Limb (tissue), 2 donors: ENCODE data around the gene ZFAND3.

Experiments used
- DNase-seq, 2 donors: peaks; one replicate each; pipeline ENCODE4 v3.0.0-alpha.2; 2016; ENCODE audit errors: extremely low spot score in 2 of 2

Gene ZFAND3

DNA sequence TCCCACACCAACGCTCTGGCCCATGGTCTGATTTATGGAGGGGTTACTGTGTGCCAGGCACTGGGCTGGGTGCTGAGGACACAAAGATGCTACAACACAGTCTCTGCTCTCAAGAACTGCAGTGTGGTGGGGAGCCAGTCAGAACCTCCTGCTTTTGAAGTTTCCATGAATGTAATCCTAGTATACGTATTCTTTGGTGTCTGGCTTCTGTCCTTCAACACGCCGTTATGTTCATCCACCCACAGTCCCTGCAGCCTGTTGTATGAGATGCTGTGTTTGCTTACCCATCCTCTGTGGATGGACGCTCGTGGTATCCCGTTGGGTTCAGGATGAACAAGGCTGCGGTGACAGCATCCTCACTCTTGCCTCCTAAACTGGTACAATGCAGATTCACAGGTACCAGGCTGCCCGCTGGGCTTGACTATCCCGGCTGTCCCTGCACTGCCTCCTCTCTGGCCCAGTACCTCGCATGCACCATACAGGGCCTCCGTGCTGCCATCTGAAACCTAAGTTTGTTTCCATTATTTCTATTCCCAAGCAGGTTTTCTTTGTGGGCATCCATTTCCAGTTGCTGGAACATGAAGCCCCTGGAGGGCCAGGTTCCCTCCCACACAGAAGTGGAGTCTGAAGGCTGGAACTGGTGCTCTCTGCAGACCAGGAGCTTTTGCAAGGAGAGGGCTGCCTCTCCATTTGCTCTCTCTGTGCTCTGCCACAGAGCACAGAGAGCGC is 364.5 kb downstream of the ZFAND3 start:
- DNase-seq: peak in 1 of 2 donors; percentile 19

DNA sequence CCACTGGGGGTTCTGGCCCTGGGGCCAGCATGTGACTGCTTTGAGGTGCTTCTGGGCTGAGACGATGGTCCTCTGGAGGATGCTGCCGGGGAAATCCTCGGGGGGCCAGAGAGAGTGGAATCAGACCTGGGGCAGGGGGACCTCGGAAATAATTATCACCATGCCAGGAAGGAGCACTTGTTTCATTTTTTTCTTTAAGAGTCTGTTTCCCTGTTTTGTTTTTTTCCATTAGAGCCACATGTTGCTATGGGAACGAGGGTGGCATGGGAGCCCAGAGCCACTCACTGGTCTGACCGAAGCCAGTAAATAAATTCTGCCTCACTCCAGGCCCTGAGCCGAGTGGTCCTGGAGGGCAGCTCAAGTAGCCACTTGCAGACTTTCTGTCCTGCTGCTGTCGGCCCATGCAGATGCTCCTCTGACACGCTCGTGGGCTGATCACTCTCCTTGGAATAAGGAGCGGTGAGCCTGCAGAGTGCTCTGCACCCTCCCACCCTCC is 365.1 kb downstream of the ZFAND3 start:
- peak in 1 of 2 donors; percentile 22 for DNase-seq

DNA sequence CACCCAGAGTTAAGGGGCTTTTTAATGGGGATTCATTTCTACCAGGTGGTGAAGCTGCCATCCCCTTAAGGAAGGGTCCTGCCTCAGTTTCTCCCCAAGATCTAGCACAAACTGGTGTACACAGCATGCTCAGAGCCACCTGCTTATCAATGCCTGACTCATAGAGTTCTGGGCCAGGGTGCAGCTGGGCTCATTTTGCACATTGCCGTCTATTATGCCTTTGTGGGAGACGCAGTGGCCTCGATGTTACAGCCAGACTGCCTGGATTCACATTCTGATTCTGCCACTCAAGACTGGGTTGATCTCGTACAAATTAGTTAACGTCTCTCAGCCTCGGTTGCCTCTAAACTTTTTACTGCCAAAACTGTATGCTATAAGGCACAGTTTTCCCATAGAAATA is 365.7 kb downstream of the ZFAND3 start:
- peak in 1 of 2 donors; percentile 7 for DNase-seq

DNA sequence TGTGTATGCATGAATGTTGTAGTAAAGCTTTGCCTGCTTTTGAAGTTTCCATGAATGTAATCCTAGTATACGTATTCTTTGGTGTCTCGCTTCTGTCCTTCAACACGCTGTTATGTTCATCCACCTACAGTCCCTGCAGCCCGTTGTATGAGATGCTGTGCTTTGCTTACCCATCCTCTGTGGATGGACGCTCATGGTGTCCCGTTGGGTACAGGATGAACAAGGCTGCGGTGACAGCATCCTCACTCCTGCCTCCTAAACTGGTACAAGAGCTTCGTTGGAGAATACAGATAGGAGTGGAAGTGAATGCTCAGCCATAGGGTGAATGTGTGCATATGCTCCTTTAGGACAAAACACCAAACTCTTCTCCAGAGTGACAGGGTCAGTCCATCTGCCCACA is 366.2 kb downstream of the ZFAND3 start:
- peak in 1 of 2 donors; percentile 9 for DNase-seq

DNA sequence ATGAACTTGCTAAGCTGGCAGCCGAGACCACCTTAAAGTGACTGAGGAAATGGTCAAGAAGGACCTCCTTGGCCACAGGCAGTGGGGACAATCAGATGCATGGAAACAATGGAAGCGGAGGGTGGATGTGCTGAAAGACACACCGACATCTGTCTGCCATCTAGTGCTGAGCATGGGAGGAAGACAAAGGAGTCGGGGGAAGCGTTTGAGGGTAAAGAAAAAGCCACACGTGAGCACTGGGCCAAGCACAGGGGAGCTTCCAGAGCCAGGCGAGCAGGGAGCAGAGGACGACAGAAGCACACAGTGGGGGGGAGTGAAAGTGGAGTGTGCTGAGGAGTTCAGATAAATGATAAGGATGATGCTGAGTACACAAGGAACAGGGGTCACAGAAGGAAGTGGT is 367.8 kb downstream of the ZFAND3 start:
- peak in 1 of 2 donors; percentile 35 for DNase-seq

DNA sequence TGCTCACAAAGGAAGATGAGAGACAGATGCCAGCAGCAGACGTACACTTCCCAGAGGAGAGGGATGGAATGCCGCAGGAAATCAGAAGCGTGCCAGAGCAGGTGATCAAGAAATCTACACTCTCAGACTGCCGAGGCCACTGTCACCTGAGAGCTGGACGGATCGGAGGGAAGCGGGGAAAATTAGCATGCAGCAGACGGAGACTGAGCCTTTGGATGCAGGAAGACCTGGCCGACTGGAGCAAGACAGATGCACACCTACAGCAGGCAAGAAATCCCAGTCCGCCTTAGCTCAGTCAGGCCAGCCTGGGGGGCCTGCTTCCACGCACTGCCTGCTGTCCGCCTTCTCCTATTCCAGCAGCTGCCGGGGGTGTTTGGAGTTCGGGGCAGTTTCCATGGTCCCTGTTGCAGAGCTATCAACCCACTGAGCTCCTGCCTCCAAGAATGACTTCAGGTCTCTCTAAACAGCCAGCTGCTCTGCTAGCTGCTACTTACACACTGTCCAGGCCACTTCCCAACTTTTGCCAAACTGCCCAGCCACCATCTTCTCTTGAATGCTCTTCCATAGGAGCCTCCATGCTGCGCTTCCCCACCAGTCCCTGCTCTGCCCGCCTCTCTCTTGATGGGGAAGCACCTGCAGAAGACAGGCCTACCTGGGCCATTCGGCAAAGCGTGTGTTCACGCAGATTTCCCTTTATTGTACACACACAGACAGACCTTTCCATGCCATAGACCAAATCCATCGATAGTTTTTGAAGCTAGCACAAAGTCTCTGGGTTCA is 368.5 kb downstream of the ZFAND3 start:
- DNase-seq: peak in 1 of 2 donors; percentile 38

DNA sequence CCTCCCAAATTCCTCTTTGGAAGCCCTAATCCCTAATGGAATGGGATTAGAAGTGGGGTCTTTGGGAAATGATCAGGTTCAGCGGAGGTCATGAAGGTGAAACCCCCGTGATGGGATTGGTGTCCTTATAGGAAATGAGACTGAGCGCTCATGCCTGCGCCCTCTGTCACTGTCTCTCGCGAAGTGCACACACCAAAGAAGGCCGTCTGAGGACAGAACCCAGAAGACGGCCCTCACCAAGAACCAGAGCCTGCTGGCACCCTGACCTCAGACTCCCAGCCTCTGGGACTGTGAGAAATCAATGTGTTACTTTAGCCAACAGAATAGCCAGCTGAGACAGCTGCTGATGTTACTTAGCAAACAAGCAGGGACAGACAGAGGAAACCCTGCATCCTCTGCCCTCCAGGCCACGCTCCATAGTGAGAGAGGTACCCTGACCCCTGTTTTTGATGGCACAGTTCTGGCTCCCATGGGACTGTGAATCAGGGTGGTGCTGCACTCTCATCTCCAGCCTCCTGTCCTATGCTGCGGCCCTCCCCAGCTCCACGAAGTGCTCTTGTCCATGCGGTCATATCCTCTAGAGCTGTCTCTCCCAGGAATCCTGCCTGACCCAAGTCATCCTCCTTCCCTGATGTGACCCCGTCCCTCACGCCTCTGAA is 369.3 kb downstream of the ZFAND3 start:
- DNase-seq: peak in 1 of 2 donors; percentile 14

DNA sequence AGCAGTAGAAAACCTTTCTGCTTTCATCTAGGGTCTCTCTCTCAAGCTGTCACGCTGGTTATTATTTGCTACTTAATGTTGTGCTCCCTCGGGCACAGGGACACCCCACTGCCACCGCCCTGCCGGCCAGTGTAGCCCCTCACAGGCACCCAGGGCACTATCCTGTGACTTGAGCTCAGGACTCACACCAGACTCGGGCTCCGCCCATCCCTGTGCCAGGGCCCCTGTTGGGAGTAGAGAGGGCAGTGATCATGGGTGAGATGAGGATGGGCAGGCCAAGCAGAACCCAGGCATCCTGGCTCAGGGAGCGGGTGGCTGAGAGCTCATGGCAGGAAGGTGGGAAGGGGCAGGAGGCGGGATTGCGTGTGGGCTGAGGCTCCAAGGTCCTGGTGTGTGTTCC is 371.9 kb downstream of the ZFAND3 start:
- no peak for DNase-seq

DNA sequence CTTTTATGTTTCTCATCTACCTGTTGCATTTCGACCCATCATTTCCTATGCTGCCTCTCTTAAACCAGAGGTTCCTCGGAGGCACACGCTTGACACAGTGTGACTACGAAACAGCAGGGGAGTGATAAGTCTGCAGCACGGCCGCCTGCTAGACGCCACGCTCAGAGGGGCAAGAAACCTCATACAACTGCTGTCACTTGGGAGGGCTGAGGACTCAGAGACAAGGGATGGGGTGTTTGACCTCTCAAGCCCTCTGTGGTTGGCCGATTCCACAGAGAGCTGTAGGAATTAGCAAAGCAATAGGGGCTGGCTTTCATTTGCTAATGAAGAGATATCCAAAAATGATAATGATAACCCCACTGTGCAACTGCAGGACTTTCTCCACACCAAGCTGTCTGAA is 372.5 kb downstream of the ZFAND3 start:
- no peak for DNase-seq

DNA sequence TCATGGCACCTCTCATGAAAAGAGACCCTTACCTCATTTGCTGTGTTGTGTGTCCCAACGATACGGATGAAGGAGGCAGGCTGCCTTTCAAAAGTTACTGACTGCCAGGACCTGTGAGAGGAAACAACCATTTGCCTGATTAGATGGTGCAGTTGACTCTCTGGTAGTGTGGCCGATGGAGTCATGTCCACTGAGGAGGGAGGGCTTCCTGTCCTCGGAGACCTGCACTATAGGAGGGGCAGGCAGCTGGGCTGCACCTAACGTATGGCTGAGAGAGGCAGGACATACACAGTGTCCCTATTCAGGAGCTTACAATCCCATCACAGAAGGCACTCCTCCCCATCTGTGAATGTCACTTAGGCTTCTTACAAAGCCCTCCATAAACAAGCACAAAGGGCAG is 373.0 kb downstream of the ZFAND3 start:
- no peak for DNase-seq

DNA sequence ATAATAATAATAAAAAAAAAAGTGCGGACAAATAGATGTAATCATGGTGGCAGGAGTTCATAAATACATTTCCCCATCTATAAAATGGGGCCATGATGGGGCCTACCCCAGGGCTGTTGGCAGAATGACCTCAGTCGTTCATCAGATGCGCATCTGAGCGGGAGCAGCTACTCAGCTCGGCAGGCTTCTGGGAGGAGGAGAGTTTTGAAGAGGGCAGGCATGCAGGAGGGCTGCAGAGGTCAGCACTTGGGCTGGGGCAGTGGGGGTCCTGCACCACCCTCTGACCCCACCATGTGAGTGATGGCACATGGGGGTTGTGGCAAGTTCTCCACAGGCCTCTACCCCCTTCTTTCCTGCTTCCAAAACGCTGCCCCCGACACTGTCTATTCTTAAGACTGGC is 373.5 kb downstream of the ZFAND3 start:
- DNase-seq: no peak

DNA sequence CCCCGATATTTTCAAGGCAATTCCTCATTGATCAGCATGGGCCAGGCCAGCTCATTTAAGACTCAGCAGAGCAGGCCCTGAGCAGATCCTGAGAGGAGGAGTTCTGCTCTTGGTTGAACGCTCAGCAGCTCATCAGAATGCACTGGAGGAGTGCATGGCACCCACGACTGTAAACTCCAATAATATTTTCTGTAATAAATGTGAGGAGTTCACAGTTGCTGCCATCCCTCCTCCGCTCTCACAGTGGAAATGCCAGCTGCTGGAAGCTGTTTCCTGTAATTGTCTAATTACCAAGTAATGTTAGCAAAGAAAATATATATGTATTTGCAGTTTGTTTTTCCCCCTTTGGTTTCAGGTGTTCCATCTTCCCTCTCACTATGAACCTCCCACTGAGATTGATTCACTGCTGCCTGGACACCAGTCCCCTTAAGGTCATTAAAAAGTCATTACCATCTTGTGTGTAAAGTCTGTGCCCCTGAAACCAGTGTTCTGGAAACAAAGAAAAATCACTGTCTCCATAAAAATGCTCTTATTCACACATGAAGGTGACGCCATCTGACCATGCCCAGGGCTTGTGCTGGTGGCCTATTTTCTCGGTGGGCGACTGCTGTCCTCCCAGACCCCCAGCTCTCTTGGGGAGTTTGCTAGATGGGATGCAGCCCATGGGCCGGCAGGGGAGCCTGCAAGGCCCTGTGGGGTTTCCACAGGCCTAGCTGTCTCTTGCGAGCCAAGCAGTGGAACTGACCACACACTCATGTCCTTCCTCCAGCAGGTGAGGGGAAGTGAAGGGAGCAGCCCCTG is 374.2 kb downstream of the ZFAND3 start:
- DNase-seq: no peak

DNA sequence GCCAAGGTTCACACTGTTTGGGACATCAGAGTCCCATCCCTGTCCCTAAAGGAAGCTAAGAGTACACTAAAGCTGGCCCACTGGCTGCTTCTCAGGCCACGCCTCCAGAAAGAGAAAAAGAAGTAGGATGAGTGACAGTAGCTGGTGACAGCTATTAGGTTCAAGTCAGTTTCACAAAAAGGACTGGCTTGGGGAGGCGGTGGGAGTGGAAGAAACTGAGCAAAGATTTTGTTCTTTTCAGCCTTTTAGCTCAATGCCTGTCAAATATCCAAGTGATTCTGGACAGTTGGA is 374.7 kb downstream of the ZFAND3 start:
- DNase-seq: no peak

DNA sequence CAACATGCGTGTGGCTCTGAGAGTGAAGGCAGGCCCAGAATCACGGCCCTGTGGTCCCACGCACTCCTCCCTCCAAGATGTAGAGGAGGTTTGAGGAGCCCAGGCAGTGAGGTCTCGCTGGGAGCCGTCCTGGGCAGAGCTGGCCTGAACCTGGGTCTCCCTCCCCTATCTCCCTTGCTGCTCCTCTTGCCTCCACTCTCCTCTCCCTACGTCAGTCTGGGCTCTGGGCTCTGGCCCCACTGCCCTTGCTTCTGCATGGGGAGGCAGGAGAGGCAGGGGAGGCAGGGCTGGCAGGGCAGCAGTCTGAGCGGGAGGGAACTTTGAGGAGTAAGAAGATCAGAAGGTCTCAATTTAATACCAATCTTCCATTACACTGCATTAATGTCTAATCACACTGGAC is 375.1 kb downstream of the ZFAND3 start:
- DNase-seq: no peak

DNA sequence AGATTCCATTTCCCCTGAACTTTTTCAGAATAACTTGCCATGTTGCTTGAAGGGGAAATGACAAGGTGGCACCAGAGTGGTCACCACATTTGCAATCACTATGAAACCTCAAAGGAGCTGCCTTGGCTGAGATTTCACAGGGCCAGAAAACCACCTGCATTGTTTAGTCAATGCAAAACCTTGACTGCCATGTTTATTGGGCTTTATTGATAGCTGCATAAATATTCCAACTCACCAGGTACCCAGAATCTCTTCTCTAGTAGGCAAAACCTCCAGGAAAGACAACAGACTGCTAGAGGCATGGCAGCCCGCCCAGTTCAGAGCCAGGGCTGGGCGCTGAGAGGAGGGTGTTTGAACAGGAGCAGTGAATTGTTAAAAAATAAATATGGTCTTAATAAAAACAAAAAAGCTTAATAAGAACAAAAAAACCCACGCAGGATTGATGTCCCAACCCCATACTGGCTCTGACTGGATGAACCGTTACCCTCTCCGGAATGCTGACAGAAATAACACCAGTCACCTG is 375.6 kb downstream of the ZFAND3 start:
- DNase-seq: no peak

DNA sequence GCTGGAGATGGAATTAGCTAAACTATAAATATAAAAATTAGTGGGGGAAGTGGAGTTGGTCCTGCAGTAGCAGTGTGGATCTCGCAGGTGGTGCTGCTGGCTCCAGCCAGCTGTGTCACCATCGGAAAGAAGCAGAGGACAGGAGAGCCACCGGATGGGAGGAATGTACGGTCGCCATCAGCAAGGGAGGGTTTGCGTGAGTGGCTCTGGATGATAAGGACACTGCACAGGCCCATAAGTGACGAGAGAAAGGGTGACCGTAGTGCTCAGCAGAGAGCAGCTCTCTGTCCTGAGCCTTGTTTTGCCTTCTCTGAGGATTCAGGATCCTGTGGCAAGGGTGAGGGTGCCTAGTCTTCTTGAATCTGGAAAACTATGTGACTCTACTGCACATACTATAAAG is 378.7 kb downstream of the ZFAND3 start:
- no peak for DNase-seq
